Lower leg skin (tissue), 3 donors: ENCODE measurements around the gene CSMD2.

Source experiments
- CTCF ChIP-seq, 3 donors: fragments of 450-650 bp; IDR thresholded peaks; one replicate each; pipeline ENCODE4 v1.5.1; 2016; ENCODE audit warnings: antibody characterized with exemption in 3 of 3, mild to moderate bottlenecking in 3 of 3, moderate library complexity in 2 of 3
- POLR2A ChIP-seq, 2 donors: fragments of 450-650 bp; IDR thresholded peaks; one replicate each; pipeline ENCODE4 v1.6.1; 2016 to 2017; ENCODE audit warnings: antibody characterized with exemption in 2 of 2, mild to moderate bottlenecking in 1 of 2, moderate library complexity in 1 of 2

GRCh38 chr1:33762109-33762830, 402.8 kb downstream of the CSMD2 start:
- TF ChIP-seq POLR2A (IDR thresholded peaks at IDR 0.05) (no peak), CTCF (IDR thresholded peaks at IDR 0.05) (no peak)
